UCSD-AML1 (cell line): Measurements from ENCODE around the gene STIM1.

Experiments
- DNase-seq: peaks from one replicate; lab custom pipeline; 2025; ENCODE audit not compliant: unreplicated experiment; lab: John Stamatoyannopoulos, UW

STIM1 gene

DNA sequence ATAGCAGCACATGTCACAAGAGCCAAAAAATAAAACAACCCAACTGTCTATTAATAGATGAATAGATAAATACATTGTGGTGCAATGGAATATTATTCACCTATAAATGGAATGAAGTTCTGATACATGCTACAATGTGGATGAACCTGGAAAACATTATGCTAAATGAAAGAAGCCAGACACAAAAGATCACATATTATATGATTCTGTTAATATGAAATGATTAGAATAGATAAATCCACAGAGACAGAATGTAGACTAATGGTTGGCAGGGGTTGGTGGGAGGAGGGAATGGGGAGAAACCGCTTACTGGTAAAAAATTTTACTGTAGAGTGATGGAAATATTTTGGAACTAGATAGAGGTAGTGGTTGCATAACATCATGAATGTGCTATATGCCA, 206.2 kb downstream of the STIM1 start:
- no peak for DNase-seq

DNA sequence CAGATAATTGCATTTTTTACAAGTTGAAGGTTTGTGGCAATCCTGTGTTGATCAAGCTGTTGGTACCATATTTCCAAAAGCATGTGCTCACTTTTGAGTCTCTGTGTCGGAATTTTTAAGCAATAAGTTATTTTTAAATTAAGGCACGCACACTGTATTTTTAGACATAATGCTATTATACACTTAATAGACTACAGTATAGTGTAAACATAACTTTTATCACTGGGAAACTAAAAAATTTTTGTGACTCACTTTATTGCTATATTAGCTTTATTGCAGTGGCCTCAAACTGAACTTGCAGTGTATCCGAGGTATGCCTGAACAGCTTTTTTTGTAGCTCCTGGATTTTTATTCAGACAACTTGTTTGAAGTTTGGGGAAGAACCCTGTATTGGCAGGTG, 207.9 kb downstream of the STIM1 start:
- DNase-seq, result no peak

DNA sequence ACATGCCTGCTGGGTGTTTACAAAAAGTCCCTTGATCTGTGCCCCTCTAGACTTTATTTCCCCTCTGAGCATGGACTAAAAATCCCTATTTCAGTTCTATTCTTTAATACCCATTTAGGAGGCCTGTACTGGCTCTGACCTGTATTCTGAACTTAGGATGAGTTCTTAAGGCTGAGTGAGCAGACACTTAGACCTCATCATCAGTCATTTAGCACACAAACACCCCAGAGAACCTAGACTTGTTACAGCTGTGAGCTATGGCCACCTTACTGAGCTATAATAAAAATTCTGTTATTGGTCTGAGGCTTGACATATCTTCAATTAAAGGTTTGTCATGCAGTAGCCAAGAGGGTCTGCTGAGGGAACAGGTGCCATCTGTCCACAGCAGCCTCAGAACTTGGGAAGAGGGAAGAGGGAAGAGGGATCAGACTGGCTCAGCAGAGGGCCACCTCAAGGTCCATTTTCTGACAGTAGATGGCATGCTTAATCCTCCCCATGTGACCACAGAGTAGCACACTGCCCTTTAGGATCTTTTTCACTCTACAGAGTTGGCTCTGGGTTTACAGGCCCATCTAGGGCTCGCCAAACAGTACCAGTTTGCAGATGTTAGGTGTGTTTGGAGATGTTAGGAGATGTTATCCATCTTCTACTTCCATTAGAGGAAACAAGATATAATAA, 209.0 kb downstream of the STIM1 start:
- no peak for DNase-seq

DNA sequence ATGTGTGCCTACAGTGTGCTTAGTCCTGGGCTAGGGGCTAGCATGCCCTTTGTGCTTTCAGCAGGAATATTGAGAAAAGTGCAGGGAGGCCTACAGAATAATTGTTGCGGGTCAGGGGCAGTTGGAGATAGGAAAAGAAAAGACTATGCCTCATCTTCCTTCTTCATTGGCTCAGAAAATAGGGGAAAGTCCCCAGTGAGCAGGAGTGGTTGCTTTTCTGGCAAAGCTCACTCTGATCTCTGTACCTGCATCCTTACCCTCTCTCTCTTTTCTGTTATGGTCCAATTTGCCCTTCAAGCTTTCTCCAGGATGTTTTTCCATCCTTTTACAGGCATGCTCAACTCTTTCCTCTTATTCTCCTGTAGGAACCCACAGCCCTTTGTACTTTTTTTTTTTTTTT, 209.6 kb downstream of the STIM1 start:
- no peak for DNase-seq

DNA sequence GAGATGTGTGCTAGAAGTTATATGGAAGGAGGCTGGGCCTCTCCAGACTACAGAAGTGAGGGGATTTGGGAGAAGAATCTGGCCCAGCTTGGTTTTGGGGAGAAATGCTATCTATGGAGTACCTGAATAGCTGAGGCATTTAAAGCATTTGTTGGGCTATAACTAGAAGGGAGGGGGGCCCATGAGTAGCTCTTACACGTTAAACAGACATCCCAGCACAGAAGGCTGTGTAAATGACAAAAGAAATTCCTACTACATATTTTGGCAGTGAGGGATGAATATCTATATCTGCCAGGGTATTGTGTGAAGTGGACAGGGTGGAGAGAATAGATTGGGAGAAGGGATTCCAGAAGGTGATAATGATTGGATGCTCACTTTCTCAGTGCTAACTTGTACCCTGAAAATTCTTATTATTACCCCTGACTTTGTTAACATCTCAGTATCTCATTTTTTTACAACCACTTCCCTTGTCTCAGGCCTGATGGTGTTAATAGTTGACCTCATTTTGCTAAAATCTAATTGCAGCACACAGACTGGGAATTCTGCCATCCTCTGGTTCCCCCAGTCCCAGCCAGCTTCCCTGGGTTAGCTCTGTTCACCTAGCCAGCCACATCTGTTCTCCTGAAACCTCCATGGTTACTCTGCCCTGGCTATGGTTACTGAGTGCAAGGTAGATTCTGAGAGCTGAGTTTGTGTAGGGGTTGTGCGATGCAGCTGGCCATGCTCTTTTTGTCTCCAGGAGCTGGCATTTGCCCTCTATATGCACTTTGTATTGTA, 210.3 kb downstream of the STIM1 start:
- no peak for DNase-seq

DNA sequence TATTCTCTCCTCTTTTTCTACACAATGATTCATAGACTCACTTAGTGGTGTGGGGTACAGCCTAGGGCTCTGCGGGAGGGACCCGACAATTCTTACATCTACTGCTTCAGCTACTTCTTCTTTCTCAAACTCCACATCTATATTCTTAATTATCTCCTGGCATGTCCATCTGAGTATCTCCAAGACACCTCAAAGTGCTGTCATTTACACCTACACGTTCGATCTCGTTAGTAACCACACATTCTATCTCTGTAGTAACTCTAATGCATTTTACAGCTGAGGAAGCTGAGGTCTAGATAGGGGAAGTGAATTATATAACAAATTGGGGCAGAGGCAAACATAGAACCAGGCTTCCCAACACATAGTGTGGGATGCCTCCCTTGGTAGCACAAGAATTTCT, 211.4 kb downstream of the STIM1 start:
- DNase-seq, result no peak

DNA sequence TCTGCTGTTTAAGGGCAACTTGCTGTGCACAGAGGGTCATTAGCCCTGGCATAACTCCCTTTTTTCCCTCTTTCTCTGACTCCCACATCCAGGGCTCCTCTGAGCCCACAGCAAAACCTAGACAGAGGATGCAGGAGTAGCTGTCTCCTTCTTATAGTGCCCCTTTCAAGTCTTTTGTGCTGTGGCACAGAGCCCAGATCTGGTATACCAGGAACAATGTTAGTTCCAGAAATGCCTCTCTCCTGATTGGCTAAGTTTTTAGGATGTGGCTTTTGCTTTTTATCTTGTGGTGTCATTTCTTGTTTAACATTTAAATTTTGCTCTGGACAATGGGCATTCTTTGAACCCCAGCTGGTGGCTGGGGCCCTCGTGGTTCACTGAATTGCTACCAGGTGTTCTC, 213.5 kb downstream of the STIM1 start:
- DNase-seq, result no peak

DNA sequence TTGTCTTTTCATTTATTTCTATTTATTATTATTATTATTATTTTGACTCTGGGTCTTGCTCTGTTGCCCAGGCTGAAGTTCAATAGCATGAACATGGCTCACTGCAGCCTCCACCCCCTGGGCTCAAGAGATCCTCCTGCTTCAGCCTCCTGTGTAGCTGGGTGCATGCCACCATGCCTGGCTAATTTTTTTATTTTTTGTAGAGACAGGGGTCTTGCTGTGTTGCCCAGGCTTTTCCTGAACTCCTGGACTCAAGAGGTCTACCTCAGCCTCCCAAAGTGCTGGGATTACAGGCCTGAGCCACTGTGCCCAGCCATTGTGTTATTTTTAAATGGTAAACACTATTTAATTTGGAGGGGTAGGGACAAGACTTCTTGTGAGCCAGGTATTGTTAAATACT, 215.9 kb downstream of the STIM1 start:
- no peak for DNase-seq

DNA sequence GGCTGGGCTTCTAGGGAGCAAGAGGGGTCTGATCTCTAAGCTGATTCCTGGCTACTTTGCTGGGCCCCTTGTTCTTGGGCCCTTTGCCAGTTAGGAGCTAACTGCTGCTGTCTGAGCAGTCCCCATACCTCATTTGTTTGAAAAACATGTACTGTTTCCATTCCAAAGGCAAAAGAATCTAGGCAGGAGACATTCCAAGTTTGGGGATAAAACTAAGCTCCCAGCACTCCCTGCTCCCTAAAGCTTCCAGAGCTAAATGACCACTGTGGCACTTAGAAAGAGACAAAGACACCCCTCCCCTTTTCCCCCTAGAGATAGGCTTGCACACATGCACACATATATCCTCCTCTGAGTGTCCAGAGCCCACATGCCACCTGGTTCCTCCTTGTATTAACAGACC, 216.4 kb downstream of the STIM1 start:
- DNase-seq, result no peak

DNA sequence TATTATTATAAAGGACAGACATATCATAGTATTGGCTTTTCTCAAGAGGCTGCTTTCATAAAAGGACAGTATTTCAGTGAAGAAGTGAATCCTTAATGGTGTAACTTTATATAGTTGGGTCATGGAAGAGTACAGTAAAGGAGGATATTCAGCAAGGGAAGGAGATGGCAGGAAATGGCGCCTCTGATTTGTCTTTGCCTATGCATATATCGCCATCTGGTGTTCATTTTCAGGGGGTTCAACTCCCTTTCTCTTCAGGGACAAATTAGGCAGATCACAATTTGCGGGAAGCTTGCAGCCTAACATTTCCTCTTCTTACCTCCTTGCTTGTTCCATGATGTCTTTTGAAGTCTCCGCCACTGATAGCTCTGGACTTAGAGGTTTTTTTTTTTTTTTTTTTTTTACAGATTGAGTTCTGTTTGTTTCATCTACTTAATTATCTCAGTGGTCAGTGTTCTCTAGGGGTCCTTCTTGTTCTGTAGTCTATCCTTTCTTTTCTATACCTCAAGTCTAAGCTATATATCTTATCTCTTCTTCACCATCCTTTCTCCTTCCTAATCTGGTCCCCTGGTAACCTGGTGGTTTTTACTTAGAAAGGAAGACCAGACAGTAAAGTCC, 217.3 kb downstream of the STIM1 start:
- DNase-seq, result no peak

DNA sequence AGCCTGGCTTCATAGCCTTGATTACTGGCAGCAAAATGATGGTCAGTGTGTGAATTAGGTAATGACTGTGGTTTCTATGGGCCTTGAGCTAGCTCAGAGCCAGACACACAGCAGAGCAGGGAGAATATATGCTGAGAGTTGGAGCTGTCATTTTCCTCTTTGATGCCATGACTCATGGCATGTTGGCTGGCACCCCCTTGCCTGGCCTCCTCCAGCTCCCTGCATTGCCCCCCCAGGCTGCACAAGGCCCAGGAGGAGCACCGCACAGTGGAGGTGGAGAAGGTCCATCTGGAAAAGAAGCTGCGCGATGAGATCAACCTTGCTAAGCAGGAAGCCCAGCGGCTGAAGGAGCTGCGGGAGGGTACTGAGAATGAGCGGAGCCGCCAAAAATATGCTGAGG, 218.8 kb downstream of the STIM1 start:
- DNase-seq, result no peak

DNA sequence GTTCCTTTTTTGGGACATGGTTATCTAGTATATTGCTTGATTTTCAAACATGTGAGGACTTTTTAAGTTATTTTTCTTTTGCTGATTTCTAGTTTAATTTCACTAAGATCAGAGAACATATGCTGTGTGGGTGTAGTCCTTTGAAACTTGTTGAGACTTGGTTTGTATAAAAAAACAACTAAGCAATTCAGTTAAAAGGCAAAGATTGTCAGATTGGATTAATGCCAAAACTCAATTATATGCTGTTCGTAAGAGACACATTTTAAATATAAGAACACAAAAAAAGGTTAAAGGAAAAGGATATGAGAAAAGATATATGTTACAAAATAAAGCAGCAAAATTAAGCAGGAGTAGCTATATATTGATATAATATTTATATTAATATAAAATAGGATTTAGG, 221.3 kb downstream of the STIM1 start:
- DNase-seq, result no peak

DNA sequence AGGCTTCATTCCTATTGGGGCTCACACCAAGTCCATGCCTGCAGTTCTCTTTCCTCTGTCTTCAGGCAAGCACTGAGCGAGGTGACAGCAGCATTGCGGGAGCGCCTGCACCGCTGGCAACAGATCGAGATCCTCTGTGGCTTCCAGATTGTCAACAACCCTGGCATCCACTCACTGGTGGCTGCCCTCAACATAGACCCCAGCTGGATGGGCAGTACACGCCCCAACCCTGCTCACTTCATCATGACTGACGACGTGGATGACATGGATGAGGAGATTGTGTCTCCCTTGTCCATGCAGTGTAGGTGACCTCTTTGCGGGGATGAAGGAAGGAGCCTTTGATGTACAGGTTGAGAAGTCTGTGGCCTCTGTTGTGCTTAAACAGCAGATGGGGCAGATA, 227.7 kb downstream of the STIM1 start:
- no peak for DNase-seq

DNA sequence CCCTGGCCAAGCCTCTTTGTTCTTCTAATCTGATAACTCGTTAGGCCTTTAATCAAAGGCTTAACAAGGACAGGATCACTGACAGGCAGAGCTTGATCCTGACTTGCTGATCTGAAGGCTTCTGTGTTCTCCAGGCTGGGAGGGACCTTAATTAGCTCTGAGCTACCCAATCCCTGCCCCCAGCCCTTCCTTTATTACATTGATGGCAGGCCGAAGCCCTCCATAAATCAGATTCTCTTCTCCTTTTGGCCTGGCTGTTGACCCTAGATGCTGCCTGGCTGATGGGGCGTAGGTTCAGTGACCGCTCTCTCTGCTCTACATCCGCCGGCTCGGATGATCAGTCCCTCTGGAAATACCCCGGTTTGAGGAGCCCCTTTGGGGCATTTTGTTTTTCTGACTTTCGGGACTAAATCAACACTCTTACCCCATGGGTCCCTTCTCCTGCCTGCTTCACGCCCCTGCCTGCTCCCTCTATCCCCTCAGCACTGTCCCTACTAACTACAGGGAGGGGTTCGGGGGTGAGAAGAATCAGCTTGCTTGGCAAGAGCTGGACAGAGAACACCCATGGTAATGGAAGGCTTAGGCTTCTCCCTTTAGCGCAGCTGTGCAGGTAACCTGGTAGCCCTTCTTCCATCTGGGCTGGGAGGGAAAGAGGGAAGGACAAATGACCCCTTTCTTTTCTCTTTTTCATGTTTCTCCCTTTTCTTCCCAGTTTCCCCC, 229.1 kb downstream of the STIM1 start:
- DNase-seq, result no peak

DNA sequence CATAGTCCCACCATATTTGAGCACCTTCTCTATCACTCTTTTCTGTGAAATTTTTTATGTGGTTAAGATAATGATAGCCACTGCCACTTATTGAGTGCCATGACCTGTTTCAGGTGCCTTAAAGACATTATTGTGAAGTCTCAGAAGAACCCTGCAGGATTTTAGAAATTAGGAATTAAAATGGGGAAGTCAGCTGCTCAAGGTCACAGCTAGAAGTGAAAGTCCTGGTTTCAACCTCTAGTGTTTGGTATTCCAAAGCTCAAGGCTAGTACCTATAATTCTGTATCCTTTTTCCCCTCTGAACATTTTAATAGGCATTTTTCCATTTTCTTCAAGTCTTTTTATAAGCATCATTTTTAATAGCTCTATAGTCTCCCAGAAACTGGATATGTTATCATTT, 230.1 kb downstream of the STIM1 start:
- DNase-seq, result no peak

DNA sequence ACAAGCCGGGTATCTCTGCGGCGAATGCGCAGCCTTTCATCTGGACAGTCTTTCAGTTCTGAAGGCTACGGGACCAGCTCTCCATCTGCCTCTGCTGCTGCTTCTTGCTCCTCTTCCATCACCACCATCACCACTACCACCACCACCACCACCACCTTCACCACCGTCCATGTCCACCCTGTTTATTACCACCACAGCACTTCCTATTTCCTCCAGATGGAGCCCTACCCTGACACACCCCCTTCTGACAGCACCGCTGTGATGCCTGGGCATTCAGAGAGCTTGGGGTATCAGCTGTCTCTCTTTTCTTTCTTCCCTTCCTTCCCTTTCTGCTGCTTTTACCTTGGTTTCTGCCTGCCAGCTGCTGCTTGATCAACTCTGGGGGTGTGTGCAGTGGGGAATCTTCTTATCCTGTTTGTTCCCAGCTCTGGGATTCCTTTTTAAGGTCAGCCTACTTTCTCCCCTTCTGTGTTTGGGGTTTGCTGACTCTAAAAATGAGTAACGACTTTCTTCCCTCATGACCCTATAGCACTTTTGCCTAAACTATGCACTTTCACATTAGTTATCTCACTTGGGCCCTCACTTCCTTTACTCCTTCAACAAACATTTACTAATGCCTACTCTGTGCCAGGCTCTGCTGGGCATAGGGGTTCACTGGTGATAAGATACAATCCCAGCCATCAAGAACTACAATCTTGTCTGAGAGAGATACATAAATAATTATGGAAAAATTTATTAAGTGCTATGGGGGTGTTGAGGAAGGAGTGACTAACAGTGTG, 231.3 kb downstream of the STIM1 start:
- peak; percentile 28 for DNase-seq

DNA sequence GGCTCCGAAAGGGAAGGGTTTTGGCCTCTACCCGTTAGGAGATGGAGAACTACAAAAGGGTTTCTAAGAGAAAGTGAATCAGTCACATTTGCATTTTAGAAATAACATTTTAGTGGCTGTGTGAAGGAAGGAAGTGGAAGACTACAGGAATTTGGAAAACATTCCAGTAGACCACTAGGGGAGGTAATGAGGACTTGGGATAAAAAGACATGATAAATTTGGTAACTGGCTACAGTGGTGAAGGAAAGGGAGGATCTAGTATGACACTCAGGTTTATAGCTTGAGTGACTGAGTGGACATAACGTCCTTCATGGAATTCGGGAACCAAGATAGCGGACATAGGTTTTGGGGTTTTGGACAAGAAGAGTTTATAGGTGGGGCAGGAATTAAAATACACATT, 232.1 kb downstream of the STIM1 start:
- DNase-seq, result no peak

DNA sequence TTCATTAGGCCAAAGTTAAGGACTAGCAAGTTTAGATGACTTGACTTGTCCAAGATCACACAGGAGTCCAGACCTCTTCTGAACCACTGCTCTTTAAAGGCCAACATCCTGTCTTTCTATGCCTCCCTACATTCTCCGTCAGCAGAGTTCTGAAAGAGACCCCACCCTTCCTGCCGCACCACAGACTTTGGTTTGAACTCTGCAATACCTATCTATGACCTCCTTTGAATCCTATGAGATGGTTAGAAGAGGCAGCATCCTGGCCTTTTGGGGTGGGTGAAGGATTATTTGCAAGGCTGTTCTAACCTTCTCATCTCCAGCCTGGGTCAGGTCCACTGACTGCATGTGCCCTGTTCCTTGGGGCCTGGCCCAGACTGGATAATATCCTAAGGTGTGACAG, 234.8 kb downstream of the STIM1 start:
- DNase-seq, result no peak

DNA sequence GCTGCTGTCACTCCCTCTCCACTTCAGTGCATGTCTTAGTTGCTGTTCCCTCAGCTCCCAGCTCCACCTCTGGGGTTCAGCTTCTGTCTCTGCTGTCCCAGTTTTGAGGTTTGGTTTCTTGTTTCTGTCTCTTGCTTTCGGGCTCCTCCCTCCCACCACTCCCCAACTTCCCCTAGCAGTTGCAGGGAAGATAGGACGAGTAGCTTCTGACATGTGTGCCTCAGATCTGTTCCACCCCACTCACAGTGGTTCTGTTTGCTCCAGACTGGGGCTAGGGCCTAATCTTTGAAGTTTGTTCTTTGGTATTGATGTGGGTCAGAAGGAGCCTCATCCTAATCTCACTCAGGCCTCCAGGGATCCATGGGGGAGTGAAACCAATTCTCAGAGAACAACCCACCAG, 236.6 kb downstream of the STIM1 start:
- no peak for DNase-seq

DNA sequence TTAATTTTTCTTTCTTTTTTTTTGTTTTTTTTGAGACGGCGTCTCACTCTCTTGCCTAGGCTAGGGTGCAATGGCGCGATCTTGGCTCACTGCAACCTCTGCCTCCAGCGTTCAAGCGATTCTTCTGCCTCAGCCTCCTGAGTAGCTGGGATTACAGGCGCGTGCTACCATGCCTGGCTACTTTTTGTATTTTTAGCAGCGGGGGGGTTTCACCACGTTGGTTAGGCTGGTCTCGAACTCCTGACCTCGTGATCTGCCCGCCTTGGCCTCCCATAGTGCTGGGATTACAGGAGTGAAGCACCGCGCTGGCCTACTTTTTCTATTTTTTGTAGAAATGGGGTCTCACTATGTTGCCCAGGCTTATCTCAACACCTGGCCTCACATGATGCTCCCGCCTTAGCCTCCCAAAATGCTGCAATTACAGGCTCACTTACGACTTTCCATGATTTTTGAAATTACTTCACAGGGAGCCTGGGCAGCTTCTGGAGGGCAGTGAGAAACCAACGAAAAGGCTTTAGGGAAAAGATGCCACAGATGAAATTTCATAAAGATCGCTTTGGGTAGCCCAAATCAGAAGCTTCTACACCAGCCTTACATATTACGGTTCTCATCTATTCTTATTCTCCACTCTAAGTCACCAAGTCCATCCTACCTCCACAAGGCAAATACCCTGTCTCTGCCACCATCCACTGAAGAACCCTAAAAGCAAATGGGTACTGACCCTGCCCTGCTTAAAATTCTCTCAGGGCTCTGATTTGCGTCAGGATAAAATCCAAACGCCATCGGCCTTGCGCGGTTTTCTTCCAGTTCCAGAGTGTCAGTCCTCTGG, 238.3 kb downstream of the STIM1 start:
- DNase-seq, result no peak
